GM21515 (cell line): Measurements from ENCODE around the gene CHSY3.

Experiments used
- ATAC-seq: cut with Tn5 transposase; IDR thresholded peaks from one replicate; pipeline ENCODE4 v1.9.1; 2021; ENCODE audit not compliant: unreplicated experiment

CHSY3 gene

GRCh38 chr5:129945028-129945427 is 40.8 kb downstream of the CHSY3 start:
- ATAC-seq = no peak

GRCh38 chr5:129945774-129946270 is 41.6 kb downstream of the CHSY3 start:
- no peak for ATAC-seq

GRCh38 chr5:129951039-129951438 is 46.8 kb downstream of the CHSY3 start:
- ATAC-seq = no peak

- no peak for ATAC-seq
These were observed 54.3 kb downstream of the CHSY3 start for GRCh38 chr5:129958581-129958980.

GRCh38 chr5:129960831-129961230 is 56.6 kb downstream of the CHSY3 start:
- ATAC-seq = no peak

GRCh38 chr5:129962506-129962905 is 58.2 kb downstream of the CHSY3 start:
- no peak for ATAC-seq

GRCh38 chr5:129963359-129963758 is 59.1 kb downstream of the CHSY3 start:
- no peak for ATAC-seq

GRCh38 chr5:129966071-129966470 is 61.8 kb downstream of the CHSY3 start:
- ATAC-seq = no peak

GRCh38 chr5:129971714-129972113 is 67.4 kb downstream of the CHSY3 start:
- no peak for ATAC-seq

- no peak for ATAC-seq
These were observed 68.3 kb downstream of the CHSY3 start for GRCh38 chr5:129972465-129973141.

GRCh38 chr5:129973716-129974426 is 69.6 kb downstream of the CHSY3 start:
- no peak for ATAC-seq

GRCh38 chr5:129977810-129978209 is 73.5 kb downstream of the CHSY3 start:
- peak; percentile 64 for ATAC-seq

- no peak for ATAC-seq
These were observed 74.0 kb downstream of the CHSY3 start for GRCh38 chr5:129978270-129978669.

- no peak for ATAC-seq
These were observed 84.2 kb downstream of the CHSY3 start for GRCh38 chr5:129988453-129988852.

GRCh38 chr5:129991780-129992179 is 87.5 kb downstream of the CHSY3 start:
- ATAC-seq = no peak

GRCh38 chr5:129996896-129997295 is 92.6 kb downstream of the CHSY3 start:
- no peak for ATAC-seq

GRCh38 chr5:130000460-130000859 is 96.2 kb downstream of the CHSY3 start:
- ATAC-seq = no peak

GRCh38 chr5:130002183-130002582 is 97.9 kb downstream of the CHSY3 start:
- ATAC-seq = no peak

GRCh38 chr5:130002876-130003275 is 98.6 kb downstream of the CHSY3 start:
- ATAC-seq = no peak

- no peak for ATAC-seq
These were observed 107.7 kb downstream of the CHSY3 start for GRCh38 chr5:130011986-130012385.

- ATAC-seq = no peak
These were observed 112.9 kb downstream of the CHSY3 start for GRCh38 chr5:130017173-130017572.

GRCh38 chr5:130018641-130019040 is 114.4 kb downstream of the CHSY3 start:
- no peak for ATAC-seq
